ENCODE data around the gene RPL18. TPM values are rescaled to one million over a fixed set of nuclear protein-coding genes. Genes with fewer than 3 reads are reported as not detected.

Gene RPL18
- total RNA-seq: 1,000 to 10,000 TPM; 1,223 to 1,420 (median 1,299) TPM

DNA sequence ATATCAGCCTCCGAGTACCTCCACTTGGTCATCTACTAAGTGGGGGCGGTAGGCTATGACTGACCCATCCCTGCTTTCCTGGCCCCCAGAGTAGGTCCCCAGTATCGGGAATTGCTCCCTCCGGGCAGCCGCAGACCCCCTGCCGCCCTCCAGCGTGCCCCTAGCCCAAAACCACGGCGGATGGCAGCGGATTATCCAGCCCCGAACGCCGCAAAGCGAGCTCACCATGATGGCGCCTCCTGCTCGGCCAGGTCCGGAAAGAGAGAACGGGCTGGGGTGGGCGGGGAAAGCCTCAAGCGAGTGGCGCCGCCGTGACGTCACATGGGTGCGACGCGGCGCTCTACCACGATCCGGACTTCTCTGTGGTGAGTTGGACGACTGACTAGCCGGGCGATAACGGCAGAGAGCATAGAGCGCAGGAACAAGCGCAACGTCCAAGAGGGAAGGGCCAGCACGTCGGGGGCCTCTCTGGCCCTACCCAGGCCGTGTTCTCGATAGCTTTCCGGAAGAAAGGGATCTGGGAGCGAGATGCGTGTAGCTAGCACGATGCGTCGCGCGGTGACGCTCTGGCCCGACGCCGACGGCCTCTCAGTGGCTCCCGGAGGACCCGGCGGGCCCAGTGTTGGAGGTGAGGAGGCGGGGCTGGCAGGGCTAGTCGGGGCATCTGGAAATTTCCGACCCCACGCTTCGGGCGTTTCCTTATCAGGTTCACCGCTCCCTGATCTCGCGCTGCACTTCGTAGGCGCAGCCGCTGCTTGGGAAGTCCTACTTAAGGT is at the start of gene RPL18, which contains the start of gene SPHK2:
TSS of gene RPL18 (minus strand) at position 263 of the 776 bp plus-strand sequence. CDS start at position 228, 35 bp downstream.
TSS of gene SPHK2 (plus strand) at position 591 of the 776 bp plus-strand sequence. CDS start 1,009 bp downstream, outside the sequence.
- Histone ChIP-seq H3K36me3 (peaks cover 3 to 29% of the 10 kb centered on the region in 2 donors), H3K9me3 (no peaks in the 10 kb centered on the region), H3K27ac (peak within 1 kb of the TSS; percentile 92 to 99 (median 96)), H3K4me3 (peak within 1 kb of the TSS; percentile 66 to 96 (median 79)), H3K4me1 (peaks cover 33 to 48% of the 10 kb centered on the region in 2 donors), H3K27me3 (no peaks in the 10 kb centered on the region)
- intact Hi-C loops (cut with DNase I; ENCODE audit: low total_unique reads): loop anchor here (2.0 kb wide), 2 partner anchors 16 to 50 kb away; no protein-coding TSS in a partner anchor
- DNase-seq (peak; percentile 98 to 99), ATAC-seq (peak; percentile 86 to 93)
- TF ChIP-seq POLR2A (IDR thresholded peaks at IDR 0.05): peak; percentile 94 to 95
- TF ChIP-seq, protein P1, sequence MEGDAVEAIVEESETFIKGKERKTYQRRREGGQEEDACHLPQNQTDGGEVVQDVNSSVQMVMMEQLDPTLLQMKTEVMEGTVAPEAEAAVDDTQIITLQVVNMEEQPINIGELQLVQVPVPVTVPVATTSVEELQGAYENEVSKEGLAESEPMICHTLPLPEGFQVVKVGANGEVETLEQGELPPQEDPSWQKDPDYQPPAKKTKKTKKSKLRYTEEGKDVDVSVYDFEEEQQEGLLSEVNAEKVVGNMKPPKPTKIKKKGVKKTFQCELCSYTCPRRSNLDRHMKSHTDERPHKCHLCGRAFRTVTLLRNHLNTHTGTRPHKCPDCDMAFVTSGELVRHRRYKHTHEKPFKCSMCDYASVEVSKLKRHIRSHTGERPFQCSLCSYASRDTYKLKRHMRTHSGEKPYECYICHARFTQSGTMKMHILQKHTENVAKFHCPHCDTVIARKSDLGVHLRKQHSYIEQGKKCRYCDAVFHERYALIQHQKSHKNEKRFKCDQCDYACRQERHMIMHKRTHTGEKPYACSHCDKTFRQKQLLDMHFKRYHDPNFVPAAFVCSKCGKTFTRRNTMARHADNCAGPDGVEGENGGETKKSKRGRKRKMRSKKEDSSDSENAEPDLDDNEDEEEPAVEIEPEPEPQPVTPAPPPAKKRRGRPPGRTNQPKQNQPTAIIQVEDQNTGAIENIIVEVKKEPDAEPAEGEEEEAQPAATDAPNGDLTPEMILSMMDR (IDR thresholded peaks at IDR 0.05 in 4 of 5, conservative IDR thresholded peaks at IDR 0.05 in 1 of 5): peak in 1 of 5 experiments; percentile 13
- in situ Hi-C loops (cut with MboI; ENCODE audit: low sequenced_read_pairs in 4 of 4): no loop called here

DNA sequence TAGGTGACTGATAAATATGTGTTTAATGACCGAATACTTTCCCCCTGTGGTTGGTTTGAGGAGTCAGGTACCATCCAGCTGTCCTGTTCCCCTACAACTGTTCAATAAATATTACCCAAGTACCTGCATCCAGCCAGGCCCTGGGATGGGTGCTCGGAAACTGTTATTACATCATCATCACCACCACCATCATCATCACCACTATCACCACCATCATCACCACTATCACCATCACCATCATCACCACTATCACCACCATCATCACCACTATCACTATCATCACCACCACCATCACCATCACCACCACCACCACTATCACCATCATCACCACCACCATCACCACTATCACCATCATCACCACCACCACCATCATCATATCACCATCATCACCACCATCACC is 49.8 kb upstream of the RPL18 start:
- Histone ChIP-seq H3K9me3 (no peaks in the 10 kb centered on the region), H3K36me3 (no peaks in the 10 kb centered on the region), H3K27me3 (no peaks in the 10 kb centered on the region), H3K4me3 (no peak overlapping the region), H3K4me1 (no peaks in the 10 kb centered on the region), H3K27ac (no peak overlapping the region)
- DNase-seq (no peak), ATAC-seq (no peak)
- intact Hi-C loops (cut with DNase I; ENCODE audit: low total_unique reads) (no loop called here), in situ Hi-C loops (cut with MboI; ENCODE audit: low sequenced_read_pairs in 4 of 4) (no loop called here)
- TF ChIP-seq POLR2A (IDR thresholded peaks at IDR 0.05): no peak
- TF ChIP-seq, protein P1 (IDR thresholded peaks at IDR 0.05 in 4 of 5, conservative IDR thresholded peaks at IDR 0.05 in 1 of 5): no peak

DNA sequence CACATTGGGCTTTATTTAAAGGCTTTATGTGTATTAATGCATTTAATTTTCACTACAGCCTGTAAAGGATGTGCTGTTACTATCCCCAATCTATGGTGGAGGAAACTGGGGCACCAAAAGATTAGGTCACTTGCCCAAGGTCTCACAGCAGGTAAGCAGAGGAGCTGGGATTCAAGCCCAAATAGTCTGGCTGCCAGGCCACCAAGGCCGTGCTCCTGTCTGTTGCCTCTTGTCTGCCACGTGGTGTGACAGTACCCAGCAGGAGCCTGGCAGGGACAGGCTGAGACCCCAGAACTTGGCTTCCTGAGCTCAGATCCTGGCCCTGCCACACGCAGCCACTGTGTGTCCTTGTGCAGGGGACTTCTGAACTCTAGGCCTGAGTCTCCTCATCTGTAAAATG is 49.4 kb upstream of the RPL18 start:
- Histone ChIP-seq H3K9me3 (no peaks in the 10 kb centered on the region), H3K4me1 (no peaks in the 10 kb centered on the region), H3K36me3 (no peaks in the 10 kb centered on the region), H3K27me3 (no peaks in the 10 kb centered on the region), H3K4me3 (no peak overlapping the region), H3K27ac (no peak overlapping the region)
- intact Hi-C loops (cut with DNase I; ENCODE audit: low total_unique reads): no loop called here
- ATAC-seq (no peak), DNase-seq (no peak)
- TF ChIP-seq, protein P1 (IDR thresholded peaks at IDR 0.05 in 4 of 5, conservative IDR thresholded peaks at IDR 0.05 in 1 of 5): no peak
- TF ChIP-seq POLR2A (IDR thresholded peaks at IDR 0.05): no peak
- in situ Hi-C loops (cut with MboI; ENCODE audit: low sequenced_read_pairs in 4 of 4): no loop called here

DNA sequence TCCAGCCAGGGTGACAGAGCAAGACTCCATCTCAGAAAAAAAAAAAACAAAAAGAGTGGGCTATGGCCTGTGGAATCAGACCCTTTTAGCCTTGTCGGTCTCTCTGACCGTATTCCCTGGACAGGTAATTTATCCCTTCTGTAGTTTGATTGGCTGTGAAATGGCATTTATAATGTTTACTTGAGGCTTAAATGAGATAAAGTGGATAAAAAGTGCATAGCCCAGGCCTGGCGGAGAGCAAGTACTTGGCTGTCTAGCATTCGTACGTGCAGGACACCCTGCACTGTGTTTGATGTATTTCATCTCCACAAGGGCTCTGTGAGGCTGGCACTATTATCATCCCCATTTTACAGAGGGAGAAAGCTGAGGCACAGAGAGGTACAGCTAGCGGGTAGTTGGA is 46.8 kb upstream of the RPL18 start:
- ATAC-seq: no peak
- Histone ChIP-seq H3K36me3 (no peaks in the 10 kb centered on the region), H3K27ac (no peak overlapping the region), H3K4me1 (no peaks in the 10 kb centered on the region), H3K4me3 (no peak overlapping the region), H3K27me3 (no peaks in the 10 kb centered on the region), H3K9me3 (no peaks in the 10 kb centered on the region)
- TF ChIP-seq, protein P1 (IDR thresholded peaks at IDR 0.05 in 4 of 5, conservative IDR thresholded peaks at IDR 0.05 in 1 of 5): no peak
- TF ChIP-seq POLR2A (IDR thresholded peaks at IDR 0.05): no peak
- no peak for DNase-seq
- in situ Hi-C loops (cut with MboI; ENCODE audit: low sequenced_read_pairs in 4 of 4) (no loop called here), intact Hi-C loops (cut with DNase I; ENCODE audit: low total_unique reads) (no loop called here)

Measured in gastrocnemius medialis (tissue), 4 donors.